Endothelial cell of umbilical vein (primary cell): ENCODE data around the gene CIRBP. TPM values are rescaled to one million over a fixed set of nuclear protein-coding genes. Genes with fewer than 3 reads are reported as not detected.

Source experiments
- BruUV-seq: library from RNA; stranded (reverse); fragments of 400-500 nt; replicated peaks from 2 replicates; lab custom pipeline; 2021; lab: Mats Ljungman, UMichigan
- CTCF ChIA-PET: fragments of 300-600, 350-600 bp; sonication (Branson Sonifier 250); formaldehyde crosslinking; loops from one replicate; lab custom pipeline; 2021; ENCODE audit warnings: antibody characterized with exemption, inconsistent platforms; lab: Charles Lee
- POLR2A ChIA-PET: fragments of 300-600, 350-600 bp; sonication (Branson Sonifier 250); formaldehyde crosslinking; loops from one replicate; lab custom pipeline; 2021; ENCODE audit warnings: antibody characterized with exemption, inconsistent platforms; lab: Charles Lee
- DNase-seq: peaks from one replicate; pipeline ENCODE4 v3.0.0-alpha.2; 2011; ENCODE audit warnings: low read depth, low spot score
- FAIRE-seq: peaks from 2 replicates; lab custom pipeline; 2011; peaks lifted over from hg19 to GRCh38; lab: Jason Lieb, UNC
- H2AFZ ChIP-seq: 2 replicates; pipeline ENCODE4 v1.6.0; 2012; ENCODE audit warnings: low read depth, low read length, control low read depth, inconsistent platforms
- H3K27ac ChIP-seq: 2 replicates; pipeline ENCODE4 v1.5.1; 2011; ENCODE audit warnings: low read depth, mild to moderate bottlenecking, control low read depth, low read length, moderate library complexity; ENCODE audit not compliant: insufficient read depth
- H3K27me3 ChIP-seq, 2 experiments: 2 replicates each; pipeline versions ENCODE4 v1.6.0 to v1.6.1; 2011; ENCODE audit warnings: low read length in 2 of 2, mixed read lengths in 1 of 2; ENCODE audit not compliant: control insufficient read depth in 2 of 2, insufficient read depth in 2 of 2
- H3K36me3 ChIP-seq, 2 experiments: 2 replicates in 1 of 2; 3 replicates in 1 of 2; pipeline ENCODE4 v1.5.1; 2011; ENCODE audit warnings: low read length in 2 of 2, mild to moderate bottlenecking in 1 of 2, moderate library complexity in 1 of 2; ENCODE audit not compliant: control insufficient read depth in 2 of 2, insufficient read depth in 2 of 2; ENCODE audit errors: extremely low read depth in 1 of 2
- H3K4me1 ChIP-seq: 3 replicates; pipeline ENCODE4 v1.5.1; 2011; ENCODE audit warnings: mild to moderate bottlenecking, low read length; ENCODE audit not compliant: control insufficient read depth, insufficient read depth; ENCODE audit errors: extremely low read depth
- H3K4me2 ChIP-seq: 2 replicates; pipeline ENCODE4 v1.6.1; 2011; ENCODE audit warnings: low read length, control low read depth, mixed read lengths; ENCODE audit not compliant: insufficient read depth
- H3K4me3 ChIP-seq, 3 experiments: fragments of 200-600 bp in 1 of 3; sonication (generic), shearing (Covaris generic) in 1 of 3; replicated peaks in 1 of 3; 2 replicates each; pipeline ENCODE4 v1.5.1; 2011 to 2016; ENCODE audit warnings: control low read depth in 3 of 3, low read length in 3 of 3, mild to moderate bottlenecking in 2 of 3, inconsistent platforms in 1 of 3, low read depth in 1 of 3, moderate library complexity in 1 of 3; ENCODE audit not compliant: insufficient read depth in 1 of 3
- H3K79me2 ChIP-seq: 2 replicates; pipeline ENCODE4 v1.6.0; 2012; ENCODE audit warnings: low read length, inconsistent platforms; ENCODE audit not compliant: control insufficient read depth, insufficient read depth
- H3K9ac ChIP-seq: replicated peaks from 2 replicates; pipeline ENCODE3; 2011; ENCODE audit warnings: low read length, control low read depth; ENCODE audit not compliant: insufficient read depth; ENCODE audit errors: extremely low read depth
- H3K9me1 ChIP-seq: replicated peaks from 3 replicates; pipeline ENCODE4 v1.6.0; 2011; ENCODE audit warnings: mild to moderate bottlenecking, low read length; ENCODE audit not compliant: control insufficient read depth, insufficient read depth; ENCODE audit errors: extremely low read depth
- H3K9me3 ChIP-seq: replicated peaks from 2 replicates; pipeline ENCODE4 v1.5.1; 2012; ENCODE audit warnings: low read length, inconsistent platforms; ENCODE audit not compliant: control insufficient read depth, insufficient read depth
- H4K20me1 ChIP-seq: replicated peaks from 2 replicates; pipeline ENCODE3; 2011; ENCODE audit warnings: mild to moderate bottlenecking, low read length; ENCODE audit not compliant: control insufficient read depth, insufficient read depth; ENCODE audit errors: extremely low read depth
- CTCF ChIP-seq, 2 donors: IDR thresholded peaks; 1 replicate in 1 of 2; 2 replicates in 1 of 2; pipeline ENCODE4 v1.5.1; 2011; ENCODE audit warnings: low read length in 2 of 2, mild to moderate bottlenecking in 2 of 2, moderate library complexity in 2 of 2, control low read depth in 1 of 2, inconsistent platforms in 1 of 2, low read depth in 1 of 2; ENCODE audit not compliant: insufficient read depth in 1 of 2; ENCODE audit errors: extremely low read depth in 1 of 2
- POLR2A ChIP-seq: IDR thresholded peaks from 2 replicates; pipeline ENCODE4 v1.6.1; 2012; ENCODE audit warnings: low read depth, mild to moderate bottlenecking, control low read depth, low read length
- dilution Hi-C: fragments of 300-500 bp; cut with MboI; formaldehyde crosslinking; loops from one replicate; pipeline ENCODE4 v1.15.0; 2019; ENCODE audit warnings: low sequenced_read_pairs; ENCODE audit not compliant: extremely low pct_ligation_motif_present
- intact Hi-C: fragments of 100-400 bp; cut with micrococcal nuclease; formaldehyde crosslinking; loops from one replicate; pipeline ENCODE4 v1.10.0; 2022
- polyA plus RNA-seq, 4 experiments: library from polyadenylated mRNA; depleted of rRNA in 3 of 4; stranded (reverse) in 3 of 4; unstranded in 1 of 4; fragments of >200 nt; gene quantifications; 2 replicates each; pipeline versions ENCODE4 v1.2.1 to v1.2.3, GENCODE V29; 2011 to 2012; ENCODE audit warnings: missing spikeins in 1 of 4
- total RNA-seq: library from RNA; stranded (reverse); gene quantifications from 2 replicates; pipeline ENCODE4 v1.2.3, GENCODE V29; 2021

CIRBP gene
- total and polyA plus RNA-seq, 2 donors (not counting 3 experiments of a cell fraction or from before 2014, with no cell fraction given): 225 to 439 TPM

GRCh38 chr19:1224847-1225246 is 44.3 kb upstream of the CIRBP start:
- Histone ChIP-seq H2AFZ (no peak overlapping the region), H3K9me1 (no peaks in the 10 kb centered on the region), H3K36me3 (peaks cover 5 to 20% of the 10 kb centered on the region in 2 experiments), H3K79me2 (no peaks in the 10 kb centered on the region), H3K4me1 (no peaks in the 10 kb centered on the region), H3K27ac (no peak overlapping the region), H3K9me3 (no peaks in the 10 kb centered on the region), H3K4me2 (no peak overlapping the region), H3K27me3 (no peaks in the 10 kb centered on the region), H3K4me3 (no peak overlapping the region), H4K20me1 (no peaks in the 10 kb centered on the region), H3K9ac (no peak overlapping the region)
- CTCF ChIA-PET: interaction anchor here (1.3 to 2.4 kb wide), 2 partner anchors 20 to 112 kb away, joined by 4 to 9 read pairs; no protein-coding TSS in a partner anchor
- DNase-seq (no peak), FAIRE-seq (no peak)
- intact Hi-C loops (no loop called here), dilution Hi-C loops (no loop called here)
- no TSS peak for BruUV-seq
- POLR2A ChIA-PET: no interaction called here
- no peak for TF ChIP-seq POLR2A

GRCh38 chr19:1225440-1226226 is 43.5 kb upstream of the CIRBP start:
- no peak overlapping the region for H3K9ac ChIP-seq
- ChIA-PET POLR2A (no interaction called here), CTCF (interaction anchor here (1.3 to 2.4 kb wide), 2 partner anchors 19 to 112 kb away, joined by 4 to 9 read pairs; no protein-coding TSS in a partner anchor)
- H4K20me1 ChIP-seq: no peaks in the 10 kb centered on the region
- H3K79me2 ChIP-seq: no peaks in the 10 kb centered on the region
- H3K36me3 ChIP-seq: peaks cover 5 to 14% of the 10 kb centered on the region in 2 experiments
- no peak for DNase-seq
- H3K4me2 ChIP-seq: no peak overlapping the region
- no peak overlapping the region for H3K4me3 ChIP-seq
- intact Hi-C loops (no loop called here), dilution Hi-C loops (no loop called here)
- H3K27me3 ChIP-seq: no peaks in the 10 kb centered on the region
- no peak for TF ChIP-seq CTCF (IDR thresholded peaks at IDR 0.05; ENCODE audit: extremely low read depth in 1 of 2, insufficient read depth in 1 of 2, low read depth in 1 of 2, low read length in 2 of 2)
- no peak overlapping the region for H2AFZ ChIP-seq
- no TSS peak for BruUV-seq
- H3K9me1 ChIP-seq: no peaks in the 10 kb centered on the region
- no peaks in the 10 kb centered on the region for H3K4me1 ChIP-seq
- H3K9me3 ChIP-seq: no peaks in the 10 kb centered on the region
- H3K27ac ChIP-seq: no peak overlapping the region
- no peak for FAIRE-seq
